GM18868 (cell line): ENCODE measurements around the gene VARS1.

Experiments
- ATAC-seq: cut with Tn5 transposase; IDR thresholded peaks from one replicate; pipeline ENCODE4 v1.9.1; 2021; ENCODE audit warnings: mild to moderate bottlenecking, moderate library complexity; ENCODE audit not compliant: unreplicated experiment

The VARS1 gene

GRCh38 chr6:31775633-31776484 lies 19.7 kb downstream of the VARS1 start:
- ATAC-seq: no peak

DNA sequence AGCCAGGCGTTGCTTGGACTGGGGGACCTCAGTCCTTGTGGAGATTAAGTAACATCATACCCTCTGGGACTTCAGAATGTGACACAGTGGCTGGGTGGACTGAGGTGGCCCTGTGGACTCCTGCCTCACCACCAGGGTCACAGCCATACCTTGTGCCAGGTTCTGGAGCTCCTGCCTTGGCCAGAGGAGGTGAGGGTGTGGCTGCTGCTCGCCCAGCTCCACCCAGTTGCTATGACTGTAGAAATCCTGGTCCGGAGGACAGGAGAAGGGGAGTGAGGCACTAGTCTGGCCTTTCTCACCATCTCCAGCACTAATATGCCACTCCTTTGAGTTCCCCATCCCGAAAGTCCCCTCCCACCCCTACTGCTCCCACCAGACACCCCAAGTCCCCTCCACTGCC lies 20.4 kb downstream of the VARS1 start:
- no peak for ATAC-seq

DNA sequence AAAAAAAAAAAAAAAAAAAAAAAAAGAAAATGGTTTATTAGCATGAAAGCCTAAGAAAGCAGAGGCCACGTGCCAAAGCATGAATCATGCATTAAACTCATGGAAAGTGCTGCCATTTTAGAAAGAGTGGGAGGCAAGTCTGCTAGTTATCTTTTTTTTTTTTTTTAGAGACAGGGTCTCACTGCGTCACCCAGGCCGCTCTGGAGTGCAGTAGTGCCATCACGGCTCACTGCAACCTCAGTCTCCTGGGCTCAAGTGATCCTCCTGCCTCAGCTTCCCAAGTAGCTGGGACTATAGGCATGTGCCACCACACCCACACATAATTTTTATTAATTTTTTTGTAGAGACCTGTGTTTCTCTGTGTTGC lies 23.6 kb downstream of the VARS1 start:
- no peak for ATAC-seq

DNA sequence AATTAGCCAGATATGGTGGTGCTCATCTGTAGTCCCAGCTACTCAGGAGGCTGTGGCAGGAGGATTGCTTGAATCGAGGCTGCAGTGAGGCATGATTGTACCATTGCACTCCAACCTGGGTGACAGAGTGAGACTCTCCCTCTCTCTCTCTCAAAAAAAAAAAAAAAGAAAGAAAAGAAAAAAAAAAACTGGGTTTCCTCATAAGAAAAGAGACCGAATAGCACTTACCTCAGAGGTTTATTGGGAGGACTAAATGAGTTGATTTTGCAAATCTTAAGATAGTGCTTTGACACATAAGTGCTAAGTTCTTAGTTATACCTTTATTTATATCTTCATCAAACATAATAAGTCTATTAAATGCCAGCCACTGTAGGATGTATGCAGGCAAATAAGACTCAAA lies 24.7 kb downstream of the VARS1 start:
- ATAC-seq: no peak

DNA sequence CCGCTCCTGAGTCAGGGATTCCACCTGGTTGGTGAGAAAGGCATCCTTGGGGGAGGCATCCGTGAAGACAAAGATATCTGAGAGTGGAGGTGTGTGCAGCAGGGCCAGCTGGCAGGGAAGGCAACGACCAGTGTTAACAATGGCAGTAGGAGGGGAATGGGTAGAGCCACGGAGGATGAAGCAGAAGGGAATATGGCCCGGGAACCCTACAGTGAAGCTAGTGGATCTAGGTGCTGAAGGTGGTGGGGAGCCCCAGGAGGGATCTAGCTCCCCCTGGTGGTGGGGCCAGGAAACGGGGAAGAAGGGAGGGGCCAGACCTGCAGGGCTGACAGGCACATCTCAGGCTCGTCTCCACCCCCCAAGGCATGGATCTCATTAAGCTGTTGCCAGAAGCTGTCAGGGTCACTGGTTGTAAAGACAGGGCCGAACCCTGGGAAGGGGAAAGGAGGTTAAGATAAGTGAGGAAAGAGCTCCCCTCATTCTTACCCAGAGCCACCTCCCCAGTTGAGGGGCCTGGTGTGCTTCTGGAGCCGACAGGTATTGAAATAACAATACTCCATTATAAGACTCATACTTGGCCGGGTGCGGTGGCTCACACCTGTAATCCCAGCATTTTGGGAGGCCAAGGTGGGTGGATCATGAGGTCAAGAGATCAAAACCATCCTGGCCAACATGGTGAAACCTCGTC lies 25.7 kb downstream of the VARS1 start:
- no peak for ATAC-seq

DNA sequence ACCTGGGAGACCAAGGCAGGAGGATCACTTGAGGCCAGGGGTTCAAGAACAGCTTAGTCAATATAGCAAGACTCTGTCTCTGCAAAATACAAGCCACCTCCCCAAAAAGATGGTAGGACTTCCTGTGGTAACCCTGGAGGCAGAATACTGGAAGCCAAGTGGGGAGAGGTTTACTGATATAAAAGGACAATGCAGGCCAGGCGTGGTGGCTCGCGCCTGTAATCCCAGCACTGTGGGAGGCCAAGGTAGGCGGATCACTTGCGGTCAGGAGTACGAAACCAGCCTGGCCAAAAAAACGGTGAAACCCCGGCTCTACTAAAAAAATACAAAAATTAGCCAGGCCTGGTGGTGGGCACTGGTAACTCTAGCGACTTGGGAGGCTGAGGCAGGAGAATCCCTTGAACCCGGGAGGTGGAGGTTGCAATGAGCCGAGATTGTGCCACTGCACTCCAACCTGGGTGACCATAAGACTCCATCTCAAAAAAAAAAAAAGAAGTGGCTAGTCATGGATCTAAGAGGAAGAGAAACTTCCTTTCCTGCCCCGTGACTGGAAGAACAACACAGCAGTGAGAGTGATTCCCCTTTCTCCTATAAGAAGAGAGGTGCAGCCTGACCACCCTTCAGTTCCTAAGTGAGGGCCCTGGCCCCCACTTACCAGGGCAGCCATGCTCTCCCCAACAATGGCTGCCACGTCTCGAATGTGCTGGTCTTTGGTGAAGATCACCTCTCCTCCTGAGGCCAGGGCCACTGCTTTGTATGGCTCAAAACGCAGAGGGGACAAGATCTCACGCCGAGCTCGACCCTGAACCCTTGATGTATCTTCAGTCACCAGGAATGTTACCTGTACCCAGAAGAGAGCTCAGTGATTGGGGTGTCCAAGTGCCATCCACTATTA lies 26.9 kb downstream of the VARS1 start:
- ATAC-seq: no peak

- ATAC-seq: no peak
Observed at GRCh38 chr6:31767096-31767645, 28.4 kb downstream of the VARS1 start.

- no peak for ATAC-seq
Observed at GRCh38 chr6:31765910-31766794, 29.4 kb downstream of the VARS1 start.

GRCh38 chr6:31765559-31765909 lies 30.0 kb downstream of the VARS1 start:
- no peak for ATAC-seq

- ATAC-seq: no peak
Observed at GRCh38 chr6:31764198-31764597, 31.4 kb downstream of the VARS1 start.

DNA sequence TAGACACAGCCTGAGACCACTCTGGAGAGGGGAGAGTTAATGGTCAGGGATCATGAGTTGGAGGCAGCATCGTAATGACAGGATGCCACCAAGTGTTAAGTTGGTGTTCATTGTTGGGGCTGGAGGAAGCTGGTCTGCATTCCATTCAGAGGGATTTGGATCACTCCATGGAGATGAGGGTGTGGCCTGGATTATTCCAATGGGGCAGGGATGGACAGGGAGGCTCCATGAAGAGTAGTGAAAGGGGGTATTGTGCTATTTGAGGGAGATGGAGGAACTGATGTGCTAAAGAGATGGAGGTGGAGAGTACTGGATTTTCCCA lies 32.0 kb downstream of the VARS1 start:
- ATAC-seq: no peak

- ATAC-seq: no peak
Observed at GRCh38 chr6:31762878-31763618, 32.5 kb downstream of the VARS1 start.

- ATAC-seq: no peak
Observed at GRCh38 chr6:31762356-31762755, 33.2 kb downstream of the VARS1 start, which contains the start of gene SAPCD1. SAPCD1 (plus strand) TSS chr6:31762656; CDS start chr6:31763055, 399 bp downstream.

GRCh38 chr6:31761343-31761742 lies 34.2 kb downstream of the VARS1 start:
- ATAC-seq: no peak

DNA sequence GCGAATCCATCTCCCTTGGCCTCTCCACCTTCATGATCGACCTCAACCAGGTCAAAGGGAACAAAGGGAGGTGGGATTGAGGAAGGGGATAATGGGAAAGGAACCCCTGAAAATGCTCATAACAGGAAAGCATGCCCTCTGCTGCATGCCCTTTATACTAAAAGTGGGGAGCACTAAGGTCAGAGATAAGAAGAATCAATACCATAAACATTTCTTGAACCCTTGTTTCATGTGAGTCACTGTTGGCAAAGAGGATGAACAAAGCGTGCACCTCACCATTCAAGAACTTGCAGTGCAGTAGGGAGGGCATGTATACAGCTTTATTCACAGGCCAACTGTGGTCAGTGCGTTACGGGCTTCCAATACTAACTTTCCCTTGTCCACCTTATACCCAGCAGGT lies 34.8 kb downstream of the VARS1 start:
- no peak for ATAC-seq

- ATAC-seq: no peak
Observed at GRCh38 chr6:31758281-31758680, 37.3 kb downstream of the VARS1 start.

GRCh38 chr6:31752739-31753319 lies 42.7 kb downstream of the VARS1 start:
- no peak for ATAC-seq

GRCh38 chr6:31750411-31751022 lies 45.0 kb downstream of the VARS1 start:
- ATAC-seq: no peak
